NCI-H748 treated with DMSO at 0.1 percent for 48 hours (cell line): ENCODE results near the gene TTYH2.
"Not testable (repeated sequence)": the region's sequence is repeated elsewhere in the genome, so short reads cannot be mapped to it uniquely, and the experiment has no call there.

Experiments
- DNase-seq: peaks from one replicate; lab custom pipeline; 2025; lab: John Stamatoyannopoulos, UW

The TTYH2 gene

GRCh38 chr17:74267987-74268499 is 54.7 kb downstream of the TTYH2 start:
- no peak for DNase-seq

- no peak for DNase-seq
Observed at GRCh38 chr17:74268558-74268957, 55.2 kb downstream of the TTYH2 start.

GRCh38 chr17:74270333-74270732 is 57.0 kb downstream of the TTYH2 start:
- DNase-seq: no peak

GRCh38 chr17:74271281-74271680 is 57.9 kb downstream of the TTYH2 start:
- DNase-seq: no peak

DNA sequence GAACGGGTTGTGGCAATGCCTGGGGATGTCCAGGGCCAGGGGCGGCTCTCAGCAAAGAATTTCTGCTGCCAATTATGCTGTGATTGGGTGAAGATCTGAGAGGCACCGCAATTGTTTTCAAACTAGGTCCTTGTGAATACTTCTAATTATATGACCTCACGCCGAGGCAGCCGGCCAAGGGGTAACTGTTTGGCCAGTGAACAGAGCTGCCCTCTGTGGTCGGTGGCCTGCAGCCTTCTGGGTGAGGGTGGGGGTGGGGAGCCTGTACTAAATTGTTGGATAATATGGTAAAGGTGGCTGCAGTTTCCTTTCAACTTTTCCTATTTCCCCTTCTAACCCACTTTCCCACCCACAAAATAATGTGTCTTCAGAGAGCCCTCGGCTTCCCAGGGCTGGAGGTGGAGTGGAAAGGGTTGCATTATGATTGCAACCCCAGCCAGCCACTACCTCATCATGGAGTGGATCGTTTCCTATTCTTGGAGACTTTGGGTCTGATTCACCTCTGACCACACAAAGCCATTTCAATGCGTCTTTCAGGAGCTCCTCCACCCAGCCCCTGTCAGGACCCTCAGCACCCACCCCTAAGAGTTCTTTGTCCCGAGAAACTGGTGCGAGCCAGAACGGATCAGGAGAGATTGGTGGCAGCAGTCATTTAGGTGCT is 58.7 kb downstream of the TTYH2 start:
- DNase-seq: no peak

GRCh38 chr17:74272731-74273201 is 59.4 kb downstream of the TTYH2 start:
- DNase-seq: no peak

GRCh38 chr17:74274060-74274708 is 60.8 kb downstream of the TTYH2 start, which contains the start of gene DNAI2:
Gene DNAI2, plus strand, starts transcription at chr17:74274234. Its CDS starts 7,584 bp downstream, at chr17:74281818.
- DNase-seq: peak; percentile 31

DNA sequence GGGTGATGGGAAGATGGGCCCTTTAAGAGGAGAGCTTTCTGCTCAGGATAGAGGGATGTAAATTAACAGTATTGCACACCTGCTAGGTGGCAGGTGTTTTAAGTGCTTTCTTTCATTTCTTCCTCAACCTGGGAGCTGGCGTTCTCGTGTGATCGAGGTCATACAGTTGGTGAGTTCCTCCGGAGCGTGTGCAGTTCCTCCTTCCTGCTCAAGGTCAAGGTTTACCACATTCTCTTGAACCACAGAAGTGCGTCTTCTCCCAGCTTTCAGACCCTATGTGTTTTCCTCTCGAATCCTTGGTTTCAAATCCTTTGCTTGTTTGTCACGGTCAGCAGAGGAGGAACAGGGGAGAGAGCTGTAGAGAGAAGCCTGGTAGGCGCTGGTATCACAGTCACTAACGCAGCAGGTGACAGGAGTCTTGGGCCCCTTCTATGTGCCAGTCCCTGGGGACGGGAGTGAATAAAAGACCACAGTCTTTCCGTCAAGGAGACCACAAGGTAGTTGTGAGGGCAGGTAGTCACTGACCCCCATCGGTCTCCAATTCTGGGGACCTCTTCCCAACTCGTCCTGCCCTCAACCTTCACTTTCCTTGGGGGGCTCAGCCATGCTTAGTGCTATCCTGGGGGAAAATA is 61.5 kb downstream of the TTYH2 start:
- no peak for DNase-seq

- no peak for DNase-seq
Observed at GRCh38 chr17:74276051-74276476, 62.7 kb downstream of the TTYH2 start.

GRCh38 chr17:74276541-74277009 is 63.2 kb downstream of the TTYH2 start:
- no peak for DNase-seq

GRCh38 chr17:74277935-74278334 is 64.6 kb downstream of the TTYH2 start:
- no peak for DNase-seq

GRCh38 chr17:74279617-74280016 is 66.2 kb downstream of the TTYH2 start:
- not testable (repeated sequence) for DNase-seq

DNA sequence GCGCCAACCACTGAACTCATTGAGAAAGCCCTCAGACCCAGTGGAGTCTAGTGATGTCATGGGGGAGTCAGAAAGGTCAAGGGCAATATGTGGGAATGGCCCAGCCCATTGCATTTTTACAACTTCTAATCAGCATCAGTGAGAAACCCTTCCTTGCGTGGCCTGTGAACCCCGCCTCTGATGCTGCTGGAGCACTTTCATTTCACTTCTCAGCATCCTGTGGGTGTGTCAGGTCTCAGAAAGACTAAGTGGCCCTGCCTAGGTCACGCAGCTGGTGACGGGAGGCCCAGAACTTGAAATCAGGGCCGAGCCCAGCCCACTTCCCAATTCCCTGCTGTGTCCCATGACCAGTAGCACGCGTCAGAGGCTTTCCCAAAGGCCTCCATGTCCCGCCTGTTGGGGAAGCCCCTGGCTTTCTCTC is 66.7 kb downstream of the TTYH2 start:
- DNase-seq: no peak

- DNase-seq: no peak
Observed at GRCh38 chr17:74281799-74282198, 68.4 kb downstream of the TTYH2 start.

GRCh38 chr17:74282274-74282586 is 68.9 kb downstream of the TTYH2 start:
- DNase-seq: not testable (repeated sequence)

DNA sequence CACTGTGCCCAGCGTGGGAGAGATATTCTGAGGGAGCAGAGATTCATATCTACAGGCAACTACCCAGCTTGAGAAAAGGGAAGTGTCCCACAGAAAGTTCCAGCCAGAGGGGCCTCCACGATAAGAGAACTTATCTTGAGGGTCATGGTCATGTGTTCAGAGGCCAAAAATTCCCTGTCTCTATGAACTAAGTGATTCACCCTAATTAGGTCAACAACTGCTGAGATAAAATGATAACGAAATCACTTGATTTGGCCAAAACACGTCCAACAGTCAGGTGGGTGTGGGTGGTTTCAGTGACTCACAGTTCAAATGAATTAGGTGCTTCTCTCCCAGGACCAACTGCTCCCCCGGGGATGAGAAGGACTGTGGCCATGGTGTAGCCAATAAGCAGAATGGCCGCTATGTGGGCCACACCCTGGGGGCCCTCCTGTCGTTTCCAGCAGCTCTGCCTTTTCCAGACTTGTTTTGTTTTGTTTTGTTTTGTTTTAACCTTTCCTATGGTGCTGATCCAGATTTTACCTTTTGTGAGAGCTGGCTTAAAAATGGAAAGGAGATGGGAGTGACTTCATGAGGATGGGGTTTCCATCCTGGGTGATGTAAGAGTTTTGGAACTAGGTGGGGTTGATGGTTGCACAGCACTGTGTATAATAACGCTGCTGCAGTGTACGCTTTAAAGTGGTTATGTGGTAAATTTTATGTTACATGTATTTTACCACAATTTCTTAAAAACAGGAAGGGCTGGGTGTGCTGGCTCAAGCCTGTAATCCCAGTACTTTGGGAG is 69.4 kb downstream of the TTYH2 start:
- no peak for DNase-seq

DNA sequence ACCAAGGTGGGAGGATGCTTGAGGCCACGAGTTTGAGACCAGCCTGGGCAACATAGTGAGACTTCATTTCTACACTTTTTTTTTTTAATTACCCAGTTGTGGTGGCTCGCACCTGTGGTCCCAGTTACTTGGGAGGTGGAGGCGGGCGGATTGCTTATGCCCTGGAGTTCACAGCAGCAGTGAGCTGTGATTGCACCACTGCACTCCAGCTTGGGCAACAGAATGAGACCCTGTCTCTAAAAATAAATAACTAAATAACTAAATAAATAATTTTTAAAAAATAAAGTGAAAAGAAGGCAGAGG is 70.0 kb downstream of the TTYH2 start:
- no peak for DNase-seq

DNA sequence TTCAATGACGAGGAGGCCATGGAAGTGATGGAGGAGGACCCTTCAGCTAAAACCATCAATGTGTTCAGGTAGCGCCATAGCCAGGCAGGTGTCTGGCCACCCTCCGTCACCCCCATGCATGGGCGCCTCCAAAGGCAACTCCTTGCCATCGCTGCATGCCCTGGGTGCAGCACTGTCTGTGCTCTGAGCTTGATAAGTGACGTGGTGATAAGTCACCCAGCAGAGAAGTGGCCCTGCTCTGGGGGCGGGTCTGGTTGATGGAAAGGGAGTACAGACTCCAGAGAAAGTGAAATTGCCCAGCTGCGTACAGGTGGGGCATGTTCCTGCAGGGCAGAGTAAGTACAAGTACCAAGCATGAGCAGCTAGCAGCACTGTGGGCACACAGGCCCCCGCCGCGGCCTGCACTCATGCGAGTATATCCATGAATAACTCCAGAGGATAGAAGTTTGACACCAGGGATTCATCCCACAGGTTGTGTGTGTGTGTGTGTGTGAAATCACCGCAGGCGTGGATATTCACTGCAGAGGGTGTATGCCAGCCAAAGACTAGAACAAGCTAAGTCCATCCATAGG is 73.7 kb downstream of the TTYH2 start:
- no peak for DNase-seq

DNA sequence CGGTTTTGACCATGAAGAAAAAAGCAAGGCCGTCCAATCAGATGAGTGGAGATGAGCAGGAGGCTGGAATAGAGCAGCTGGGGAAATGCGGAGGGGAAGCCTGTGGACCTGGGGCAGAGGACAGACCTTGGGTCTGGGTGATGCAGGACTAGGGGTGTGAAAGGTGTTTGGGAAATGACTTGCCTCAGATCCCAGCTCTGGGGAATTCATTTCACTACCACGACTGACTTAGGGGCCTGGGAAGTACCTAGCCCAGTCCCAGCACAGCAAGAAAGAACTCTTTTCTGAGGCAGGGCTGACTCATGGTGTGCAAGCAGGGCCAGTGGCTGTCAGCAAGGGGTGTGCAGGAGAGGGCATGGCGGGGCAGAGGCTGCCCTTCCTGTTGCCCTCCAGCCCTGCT is 75.4 kb downstream of the TTYH2 start:
- no peak for DNase-seq

DNA sequence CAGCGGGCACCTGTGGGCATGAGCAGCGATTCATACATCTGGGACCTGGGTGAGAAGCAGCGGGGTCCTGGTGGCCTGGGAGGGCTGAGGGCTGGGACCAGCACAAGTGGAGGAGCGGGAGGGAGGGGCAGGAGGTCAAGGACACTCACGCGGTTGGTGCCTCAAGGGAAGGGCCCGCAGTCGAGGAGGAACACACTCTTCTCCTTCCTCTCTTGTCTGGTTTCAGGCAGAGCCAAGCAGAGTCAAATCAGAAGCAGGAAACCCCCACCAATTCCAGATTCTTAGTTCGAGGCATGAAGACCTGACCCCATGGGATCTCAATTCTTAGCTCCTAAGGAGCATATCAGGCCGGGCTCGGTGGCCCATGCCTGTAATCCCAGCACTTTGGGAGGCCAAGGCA is 76.3 kb downstream of the TTYH2 start:
- no peak for DNase-seq

GRCh38 chr17:74290340-74290739 is 77.0 kb downstream of the TTYH2 start:
- DNase-seq: no peak

DNA sequence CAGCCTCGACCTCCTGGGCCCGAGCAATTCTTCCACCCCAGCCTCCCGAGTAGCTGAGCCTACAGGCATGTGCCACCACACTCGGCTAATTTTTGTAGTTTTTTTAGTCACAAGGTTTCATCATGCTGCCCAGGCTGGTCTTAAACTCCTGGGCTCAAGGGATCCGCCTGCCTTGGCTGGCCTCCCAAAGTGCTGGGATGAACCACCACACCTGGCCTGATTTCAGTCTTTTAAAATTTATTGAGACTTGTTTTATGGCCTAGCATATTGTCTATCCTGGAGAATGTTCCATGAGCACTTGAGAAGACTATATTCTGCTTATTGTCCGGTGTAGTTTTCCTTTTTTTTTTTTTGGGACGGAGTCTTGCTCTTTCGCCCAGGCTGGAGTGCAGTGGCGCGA is 79.1 kb downstream of the TTYH2 start:
- DNase-seq: no peak
